BLaER1 treated with 17β-estradiol and CSF1 and Interleukin-3, amounts not matched to agents 10 nM and 100 nM (cell line): ENCODE results near the gene BMP4.

Experiments
- H3K27ac ChIP-seq, 11 experiments: shearing (Covaris generic); formaldehyde crosslinking; 2 replicates each; pipeline ENCODE4 v1.8.1; 2022
- H3K27me3 ChIP-seq, 11 experiments: shearing (Covaris generic); formaldehyde crosslinking; 2 replicates each; pipeline ENCODE4 v1.8.1; 2022
- H3K36me3 ChIP-seq, 11 experiments: shearing (Covaris generic); formaldehyde crosslinking; 2 replicates each; pipeline ENCODE4 v1.8.1; 2022
- H3K4me1 ChIP-seq, 10 experiments: shearing (Covaris generic); formaldehyde crosslinking; 2 replicates each; pipeline ENCODE4 v1.8.1; 2022
- H3K4me2 ChIP-seq, 11 experiments: shearing (Covaris generic); formaldehyde crosslinking; 2 replicates each; pipeline ENCODE4 v1.8.1; 2022
- H3K4me3 ChIP-seq, 10 experiments: shearing (Covaris generic); formaldehyde crosslinking; 2 replicates each; pipeline ENCODE4 v1.8.1; 2022
- H3K9ac ChIP-seq, 11 experiments: shearing (Covaris generic); formaldehyde crosslinking; 2 replicates each; pipeline ENCODE4 v1.8.1; 2022
- H3K9me3 ChIP-seq, 11 experiments: shearing (Covaris generic); formaldehyde crosslinking; replicated peaks in 1 of 11; 2 replicates each; pipeline ENCODE4 v1.8.1; 2022
- H4K20me1 ChIP-seq, 11 experiments: shearing (Covaris generic); formaldehyde crosslinking; 2 replicates each; pipeline ENCODE4 v1.8.1; 2022
- Cebpa-rat ChIP-seq, 11 experiments: shearing (Covaris generic); IDR thresholded peaks; 2 replicates each; pipeline ENCODE4 v1.8.1; 2022

Gene BMP4

DNA sequence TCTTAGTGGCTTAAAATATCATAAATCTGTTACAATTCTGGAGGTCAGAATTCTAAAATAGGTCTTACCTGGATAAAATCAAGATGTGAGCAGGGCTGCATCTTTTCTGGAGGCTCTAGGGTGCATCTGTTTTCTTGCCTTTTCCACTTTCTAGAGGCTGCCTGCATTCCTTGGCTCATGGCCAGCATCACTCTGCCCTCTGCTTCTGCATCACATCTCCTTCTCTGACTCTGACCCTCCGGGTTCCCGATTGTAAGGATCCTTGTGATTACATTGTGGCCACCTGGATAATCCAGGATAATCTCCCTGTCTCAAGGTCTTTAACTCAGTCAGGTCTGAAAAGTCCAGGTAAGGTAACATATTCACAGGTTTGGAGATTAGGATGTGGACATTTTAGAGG is 11.0 kb upstream of the BMP4 start:
- H3K9ac ChIP-seq, result no peak overlapping the region
- H4K20me1 ChIP-seq, result no peaks in the 10 kb centered on the region
- H3K36me3 ChIP-seq, result no peaks in the 10 kb centered on the region
- no peak overlapping the region for H3K4me3 ChIP-seq
- no peaks in the 10 kb centered on the region; a peak in 1 of 22 replicates for H3K27me3 ChIP-seq
- 0 out of 22 replicates have a peak, but pooled peaks cover 0 to 9% (median 0%) of the 10 kb centered on the region in 11 experiments for H3K9me3 ChIP-seq
- no peak overlapping the region for H3K4me2 ChIP-seq
- H3K4me1 ChIP-seq, result peaks cover 0 to 10% (median 8%) of the 10 kb centered on the region in 10 experiments; a peak in 14 of 20 replicates
- H3K27ac ChIP-seq, result no peak overlapping the region
- TF ChIP-seq Cebpa-rat (IDR thresholded peaks at IDR 0.05), result no peak

DNA sequence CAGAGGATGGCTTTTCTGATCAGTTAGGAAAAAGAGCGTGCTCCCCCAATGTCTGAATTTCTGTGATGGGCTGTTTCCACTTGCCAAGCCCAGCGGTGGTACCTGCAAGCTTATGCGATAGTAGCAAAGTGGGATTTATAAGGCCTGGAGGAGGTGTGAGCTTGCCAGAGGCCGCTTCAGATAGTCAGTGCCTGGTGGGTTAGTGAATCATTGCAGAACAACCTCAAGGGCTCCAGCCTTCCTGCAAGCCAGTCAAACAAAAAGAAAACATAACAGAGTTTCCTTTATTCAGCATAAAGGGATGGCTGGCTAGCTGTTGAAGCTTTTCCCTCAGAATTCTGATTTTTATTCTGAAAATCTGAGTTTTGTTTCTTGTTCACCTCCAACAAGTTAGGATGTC is 7.6 kb upstream of the BMP4 start:
- H3K27ac ChIP-seq, result no peak overlapping the region
- H3K36me3 ChIP-seq, result no peaks in the 10 kb centered on the region
- no peak overlapping the region for H3K9ac ChIP-seq
- no peaks in the 10 kb centered on the region; a peak in 1 of 22 replicates for H3K27me3 ChIP-seq
- no peak overlapping the region for H3K4me3 ChIP-seq
- H3K4me2 ChIP-seq, result no peak overlapping the region
- no peak for TF ChIP-seq Cebpa-rat (IDR thresholded peaks at IDR 0.05)
- peaks cover 0 to 22% (median 17%) of the 10 kb centered on the region in 10 experiments; a peak in 14 of 20 replicates for H3K4me1 ChIP-seq
- 0 out of 22 replicates have a peak, but pooled peaks cover 0 to 9% (median 0%) of the 10 kb centered on the region in 11 experiments for H3K9me3 ChIP-seq
- no peaks in the 10 kb centered on the region for H4K20me1 ChIP-seq

DNA sequence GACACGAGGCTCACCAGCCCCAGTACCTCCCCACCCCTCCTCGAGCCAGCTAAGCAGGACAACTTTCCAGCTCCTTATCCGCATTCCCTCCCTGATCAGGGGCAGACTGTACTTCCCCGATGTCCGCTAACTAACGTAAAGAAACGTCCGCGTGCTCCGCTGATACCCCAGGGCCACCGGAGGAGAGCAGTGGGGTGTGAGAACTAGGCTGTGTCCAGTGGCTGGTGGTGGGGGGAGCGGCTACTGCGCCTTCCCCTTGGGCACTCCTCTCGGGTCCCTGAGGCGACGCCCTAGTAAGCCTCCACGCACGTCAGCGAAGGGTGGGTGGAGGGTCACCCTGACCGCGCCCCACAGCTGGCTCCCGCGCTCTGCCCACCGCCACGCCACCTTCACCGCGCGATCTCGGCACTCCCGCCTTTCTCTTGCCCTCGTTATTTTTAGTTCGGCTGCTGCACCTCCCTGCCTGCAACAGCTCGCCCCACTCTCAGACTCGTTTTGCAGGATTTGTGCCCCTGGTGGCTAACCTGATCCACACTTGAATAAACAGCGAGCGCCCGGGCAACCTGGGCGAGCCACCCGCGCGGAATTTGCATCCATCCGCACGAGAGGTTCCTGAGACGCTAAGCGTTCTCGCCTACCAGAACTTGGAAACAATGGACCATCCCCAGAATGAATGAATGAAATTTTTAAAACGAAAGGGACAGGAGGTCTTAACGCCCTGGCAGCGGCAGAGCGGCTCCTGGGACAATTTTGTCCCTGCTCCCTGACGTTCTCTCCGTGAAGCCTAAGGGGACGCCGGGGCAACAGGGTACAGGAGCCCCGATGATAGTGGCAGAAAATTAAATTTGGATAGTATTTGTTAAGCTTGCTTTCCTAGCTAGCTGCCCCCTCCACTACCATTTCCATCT is 6.9 kb upstream of the BMP4 start:
- H3K4me3 ChIP-seq, result no peak overlapping the region
- TF ChIP-seq Cebpa-rat (IDR thresholded peaks at IDR 0.05), result no peak
- H3K4me2 ChIP-seq, result peak overlapping the region in 7 of 11 experiments; percentile 46 to 71 (median 57); a peak in 14 of 22 replicates
- peaks cover 0 to 22% (median 17%) of the 10 kb centered on the region in 10 experiments; a peak in 14 of 20 replicates for H3K4me1 ChIP-seq
- no peaks in the 10 kb centered on the region for H4K20me1 ChIP-seq
- no peaks in the 10 kb centered on the region; a peak in 1 of 22 replicates for H3K27me3 ChIP-seq
- no peaks in the 10 kb centered on the region for H3K36me3 ChIP-seq
- H3K9me3 ChIP-seq, result 0 out of 22 replicates have a peak, but pooled peaks cover 0 to 9% (median 0%) of the 10 kb centered on the region in 11 experiments
- no peak overlapping the region for H3K9ac ChIP-seq
- no peak overlapping the region for H3K27ac ChIP-seq

DNA sequence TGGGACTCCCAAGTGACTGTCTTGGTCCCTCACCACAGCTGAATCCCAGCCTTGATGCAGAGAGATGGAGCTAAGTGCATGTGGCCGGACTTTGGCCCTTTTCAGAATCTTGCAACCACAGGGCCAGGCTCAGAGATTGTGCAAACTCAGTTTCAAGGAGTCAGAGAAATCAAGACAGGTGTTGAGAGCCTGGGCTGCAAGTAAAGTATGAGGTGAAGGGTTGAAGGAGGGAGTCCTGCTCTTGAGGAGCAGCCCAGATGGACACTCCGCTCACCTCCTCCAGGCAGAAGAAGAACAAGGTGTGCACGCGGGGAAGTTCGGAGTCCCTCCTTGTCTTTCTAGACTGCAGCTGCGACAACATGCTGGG is 6.3 kb upstream of the BMP4 start:
- Histone ChIP-seq H4K20me1 (no peaks in the 10 kb centered on the region), H3K9me3 (0 out of 22 replicates have a peak, but pooled peaks cover 0 to 9% (median 0%) of the 10 kb centered on the region in 11 experiments), H3K27me3 (no peaks in the 10 kb centered on the region; a peak in 1 of 22 replicates), H3K4me1 (peaks cover 0 to 22% (median 17%) of the 10 kb centered on the region in 10 experiments; a peak in 14 of 20 replicates), H3K4me2 (peak overlapping the region in 9 of 11 experiments; percentile 11 to 71 (median 55); a peak in 18 of 22 replicates), H3K9ac (no peak overlapping the region), H3K4me3 (no peak overlapping the region), H3K27ac (no peak overlapping the region), H3K36me3 (no peaks in the 10 kb centered on the region)
- no peak for TF ChIP-seq Cebpa-rat (IDR thresholded peaks at IDR 0.05)

DNA sequence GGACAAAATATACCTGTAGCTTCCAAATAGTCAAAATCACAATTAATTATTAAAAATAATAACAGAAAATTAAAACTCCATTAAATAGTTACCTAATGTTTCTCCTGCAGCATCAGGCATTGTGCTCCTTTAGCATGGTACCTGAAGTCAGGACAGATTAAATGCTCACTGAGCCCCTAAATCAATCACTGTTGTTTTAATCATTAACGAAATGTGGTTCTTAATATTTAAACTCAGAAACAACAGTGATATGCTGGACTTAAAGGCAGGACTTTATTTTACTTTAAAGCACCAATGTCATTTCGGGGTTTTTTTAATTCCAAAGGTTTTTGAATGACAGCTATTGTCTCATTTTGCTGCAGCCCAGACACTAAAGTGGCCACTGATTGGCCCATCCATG is 2.0 kb upstream of the BMP4 start:
- Histone ChIP-seq H3K4me1 (peaks cover 14 to 55% (median 46%) of the 10 kb centered on the region in 10 experiments), H3K4me2 (no peak overlapping the region), H4K20me1 (peaks cover 0 to 14% (median 0%) of the 10 kb centered on the region in 11 experiments; a peak in 3 of 22 replicates), H3K27ac (no peak overlapping the region), H3K36me3 (no peaks in the 10 kb centered on the region), H3K9ac (no peak overlapping the region), H3K4me3 (no peak overlapping the region), H3K9me3 (0 out of 22 replicates have a peak, but pooled peaks cover 0 to 6% (median 0%) of the 10 kb centered on the region in 11 experiments), H3K27me3 (peaks cover 11 to 27% (median 16%) of the 10 kb centered on the region in 11 experiments; a peak in 18 of 22 replicates)
- no peak for TF ChIP-seq Cebpa-rat (IDR thresholded peaks at IDR 0.05)

DNA sequence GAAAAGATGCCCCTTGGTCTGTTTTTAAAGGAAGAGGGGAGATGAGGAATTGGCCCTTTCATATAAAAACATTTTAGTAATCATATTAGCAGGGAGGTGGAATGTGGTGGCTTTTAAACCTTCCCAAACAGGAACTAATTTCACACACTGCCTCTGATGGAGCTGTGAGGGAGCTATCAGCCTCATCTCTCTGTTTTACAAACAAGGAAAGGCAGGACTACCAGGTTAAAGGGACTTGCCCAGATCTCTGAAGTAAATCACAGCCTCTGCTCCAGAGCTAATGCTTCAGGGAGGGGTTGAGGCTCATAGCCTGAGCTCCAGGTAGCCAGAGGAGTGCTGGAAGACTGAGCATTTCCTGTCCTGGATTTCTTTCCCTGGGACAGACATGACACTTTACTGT is 1.1 kb upstream of the BMP4 start:
- Histone ChIP-seq H3K36me3 (no peaks in the 10 kb centered on the region), H4K20me1 (peaks cover 0 to 14% (median 0%) of the 10 kb centered on the region in 11 experiments; a peak in 4 of 22 replicates), H3K4me3 (no peak overlapping the region), H3K27me3 (peaks cover 11 to 27% (median 16%) of the 10 kb centered on the region in 11 experiments; a peak in 18 of 22 replicates), H3K9me3 (no peaks in the 10 kb centered on the region), H3K4me1 (peaks cover 14 to 55% (median 44%) of the 10 kb centered on the region in 10 experiments), H3K4me2 (peak overlapping the region in 5 of 11 experiments; percentile 94 to 100 (median 98); a peak in 4 of 22 replicates), H3K27ac (no peak overlapping the region), H3K9ac (no peak overlapping the region)
- no peak for TF ChIP-seq Cebpa-rat (IDR thresholded peaks at IDR 0.05)

DNA sequence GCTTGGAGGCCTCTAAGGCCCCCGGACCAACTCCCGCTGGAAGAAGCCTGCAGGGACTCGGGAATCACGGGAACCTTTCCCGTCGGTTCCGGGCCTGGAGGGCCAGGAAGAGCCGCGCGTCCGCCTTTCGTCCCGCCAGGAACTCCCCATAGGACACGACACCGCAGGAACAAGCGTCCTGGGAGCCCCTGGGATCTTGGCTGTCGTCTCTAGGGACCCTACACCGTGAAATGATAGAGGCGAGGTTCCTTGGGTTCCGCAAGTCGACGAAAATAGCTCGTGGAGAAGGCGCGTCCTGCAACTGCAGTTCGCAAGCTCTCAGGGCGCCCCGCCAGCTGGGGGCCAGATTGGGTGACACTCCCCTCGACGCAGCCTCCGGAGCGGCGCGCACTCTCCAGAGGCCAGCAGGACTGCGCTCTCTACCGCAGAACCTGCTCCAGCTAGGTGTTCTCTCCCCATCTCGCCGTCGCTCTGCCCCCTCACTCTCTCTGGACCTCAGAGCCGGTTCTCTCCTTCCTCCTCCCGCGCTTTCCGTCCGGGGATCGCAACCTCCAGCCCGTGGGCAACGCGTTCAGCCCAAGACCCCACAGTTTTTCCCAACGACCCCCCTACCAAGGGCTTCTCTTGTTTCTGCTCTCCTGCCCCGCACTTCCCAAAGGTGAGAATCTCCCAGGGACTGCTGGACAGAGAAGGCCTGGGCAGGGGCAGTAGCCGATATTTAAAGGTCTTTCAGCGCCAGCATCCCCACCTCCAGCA is 776 bp downstream of the BMP4 start:
- peak overlapping the region; percentile 63 to 77 (median 70) for H3K4me3 ChIP-seq
- peaks cover 11 to 30% (median 16%) of the 10 kb centered on the region in 11 experiments; a peak in 18 of 22 replicates for H3K27me3 ChIP-seq
- H3K9me3 ChIP-seq, result no peaks in the 10 kb centered on the region
- peak overlapping the region in 6 of 11 experiments; percentile 15 to 62 (median 42); a peak in 9 of 22 replicates for H3K27ac ChIP-seq
- H3K9ac ChIP-seq, result peak overlapping the region; percentile 7 to 80 (median 77); a peak in 20 of 22 replicates
- peaks cover 0 to 17% (median 6%) of the 10 kb centered on the region in 11 experiments; a peak in 14 of 22 replicates for H3K36me3 ChIP-seq
- no peak for TF ChIP-seq Cebpa-rat (IDR thresholded peaks at IDR 0.05)
- peaks cover 0 to 14% (median 0%) of the 10 kb centered on the region in 11 experiments; a peak in 6 of 22 replicates for H4K20me1 ChIP-seq
- peak overlapping the region; percentile 94 to 100 (median 99) for H3K4me2 ChIP-seq
- peaks cover 14 to 57% (median 44%) of the 10 kb centered on the region in 10 experiments for H3K4me1 ChIP-seq

DNA sequence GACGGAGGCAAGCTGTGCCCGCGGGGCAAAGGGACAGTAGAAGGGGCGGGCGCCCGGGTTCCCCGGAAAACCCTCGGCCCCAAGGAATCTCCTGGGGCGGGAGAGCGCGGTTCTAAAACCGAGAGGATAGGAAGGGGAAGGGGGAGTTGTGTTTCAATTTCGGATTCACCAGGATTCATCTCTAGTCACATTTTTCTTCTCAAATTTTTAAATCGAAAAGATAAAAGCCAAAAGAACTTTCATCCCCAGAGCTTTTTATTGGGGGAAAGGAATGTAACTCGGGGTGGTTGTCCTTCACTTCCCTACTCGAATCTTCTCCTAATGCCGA is 1.4 kb downstream of the BMP4 start:
- H3K27me3 ChIP-seq, result peaks cover 11 to 30% (median 16%) of the 10 kb centered on the region in 11 experiments; a peak in 18 of 22 replicates
- H3K4me3 ChIP-seq, result peak overlapping the region; percentile 63 to 77 (median 70)
- peaks cover 14 to 57% (median 44%) of the 10 kb centered on the region in 10 experiments for H3K4me1 ChIP-seq
- H3K4me2 ChIP-seq, result peak overlapping the region; percentile 94 to 100 (median 99)
- H3K9ac ChIP-seq, result peak overlapping the region; percentile 69 to 80 (median 79); a peak in 21 of 22 replicates
- TF ChIP-seq Cebpa-rat (IDR thresholded peaks at IDR 0.05), result no peak
- H4K20me1 ChIP-seq, result peaks cover 0 to 14% (median 0%) of the 10 kb centered on the region in 11 experiments; a peak in 6 of 22 replicates
- H3K36me3 ChIP-seq, result peaks cover 0 to 24% (median 12%) of the 10 kb centered on the region in 11 experiments; a peak in 19 of 22 replicates
- peak overlapping the region in 7 of 11 experiments; percentile 21 to 71 (median 50); a peak in 11 of 22 replicates for H3K27ac ChIP-seq
- H3K9me3 ChIP-seq, result no peaks in the 10 kb centered on the region
